ENCODE measurements around the gene TBX1.
A peak's percentile ranks its signal among the peaks of the same experiment; 100 is the strongest.
"Not testable (repeated sequence)": the region's sequence is repeated elsewhere in the genome, so short reads cannot be mapped to it uniquely, and the experiment has no call there.

Gene TBX1

DNA sequence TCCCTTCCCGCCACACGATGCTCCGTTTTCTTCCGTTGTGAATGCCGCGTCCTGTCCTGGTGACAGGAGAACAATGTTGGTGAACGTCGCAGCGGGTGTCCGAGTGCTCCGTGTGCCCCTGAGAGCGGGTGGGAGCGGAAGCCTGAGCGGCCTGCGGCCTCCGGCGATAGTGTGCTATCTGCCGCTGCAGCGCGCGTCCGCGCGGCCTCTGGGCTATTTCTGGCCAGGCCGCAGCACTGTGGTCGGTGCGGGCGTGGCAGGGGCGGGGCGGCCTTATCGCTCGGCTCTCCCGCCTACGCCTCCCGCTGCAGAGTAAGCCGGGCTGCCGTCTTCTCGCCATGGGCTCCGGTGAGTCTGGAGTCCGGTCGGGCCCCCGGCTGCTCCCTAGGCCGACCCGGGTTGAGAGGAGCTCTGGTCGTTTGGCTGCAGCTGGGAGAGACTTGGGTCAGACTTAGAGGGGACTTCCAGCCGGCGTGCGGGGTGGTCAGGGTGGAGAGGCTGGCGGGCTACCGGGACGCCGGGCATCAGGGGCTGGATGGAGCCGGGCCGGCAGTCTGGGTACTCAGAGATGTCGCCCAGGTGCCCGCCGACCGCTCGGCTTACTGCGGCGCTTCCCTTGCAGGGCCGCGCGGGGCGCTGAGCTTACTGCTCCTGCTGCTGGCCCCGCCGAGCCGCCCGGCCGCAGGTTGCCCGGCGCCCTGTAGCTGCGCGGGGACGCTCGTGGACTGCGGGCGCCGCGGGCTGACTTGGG lies 37.2 kb upstream of the TBX1 start, which contains the start of gene GP1BB:
Gene GP1BB (plus strand): TSS at position 308 of the 751 bp plus-strand sequence. CDS start 31 bp downstream, at position 339.
- peak; percentile 30 for DNase-seq (ENCODE audit: low spot score)

DNA sequence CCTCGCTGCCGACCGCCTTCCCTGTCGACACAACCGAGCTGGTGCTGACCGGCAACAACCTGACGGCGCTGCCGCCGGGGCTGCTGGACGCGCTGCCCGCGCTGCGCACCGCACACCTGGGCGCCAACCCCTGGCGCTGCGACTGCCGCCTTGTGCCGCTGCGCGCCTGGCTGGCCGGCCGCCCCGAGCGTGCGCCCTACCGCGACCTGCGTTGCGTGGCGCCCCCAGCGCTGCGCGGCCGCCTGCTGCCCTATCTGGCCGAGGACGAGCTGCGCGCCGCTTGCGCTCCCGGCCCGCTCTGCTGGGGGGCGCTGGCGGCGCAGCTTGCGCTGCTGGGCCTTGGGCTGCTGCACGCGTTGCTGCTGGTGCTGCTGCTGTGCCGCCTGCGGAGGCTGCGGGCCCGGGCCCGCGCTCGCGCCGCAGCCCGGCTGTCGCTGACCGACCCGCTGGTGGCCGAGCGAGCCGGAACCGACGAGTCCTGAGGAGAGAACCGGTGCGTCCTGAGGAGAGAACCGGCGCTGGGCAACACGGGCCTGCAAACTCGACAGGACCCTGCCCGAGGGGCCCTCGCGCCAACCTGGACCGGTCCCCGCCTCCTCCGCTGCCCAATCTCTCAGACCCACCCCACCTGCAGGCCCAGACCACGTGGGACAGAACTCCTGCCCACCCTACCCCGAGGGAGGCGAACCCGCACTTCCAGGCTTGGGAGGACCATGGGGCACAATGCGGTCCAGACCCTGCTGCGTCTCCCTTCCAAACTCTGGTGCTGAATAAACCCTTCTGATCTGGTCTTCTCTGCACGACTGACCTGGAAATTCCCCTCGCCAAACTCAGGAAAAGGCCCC lies 36.4 kb upstream of the TBX1 start:
- DNase-seq (ENCODE audit: low spot score): peak; percentile 34

DNA sequence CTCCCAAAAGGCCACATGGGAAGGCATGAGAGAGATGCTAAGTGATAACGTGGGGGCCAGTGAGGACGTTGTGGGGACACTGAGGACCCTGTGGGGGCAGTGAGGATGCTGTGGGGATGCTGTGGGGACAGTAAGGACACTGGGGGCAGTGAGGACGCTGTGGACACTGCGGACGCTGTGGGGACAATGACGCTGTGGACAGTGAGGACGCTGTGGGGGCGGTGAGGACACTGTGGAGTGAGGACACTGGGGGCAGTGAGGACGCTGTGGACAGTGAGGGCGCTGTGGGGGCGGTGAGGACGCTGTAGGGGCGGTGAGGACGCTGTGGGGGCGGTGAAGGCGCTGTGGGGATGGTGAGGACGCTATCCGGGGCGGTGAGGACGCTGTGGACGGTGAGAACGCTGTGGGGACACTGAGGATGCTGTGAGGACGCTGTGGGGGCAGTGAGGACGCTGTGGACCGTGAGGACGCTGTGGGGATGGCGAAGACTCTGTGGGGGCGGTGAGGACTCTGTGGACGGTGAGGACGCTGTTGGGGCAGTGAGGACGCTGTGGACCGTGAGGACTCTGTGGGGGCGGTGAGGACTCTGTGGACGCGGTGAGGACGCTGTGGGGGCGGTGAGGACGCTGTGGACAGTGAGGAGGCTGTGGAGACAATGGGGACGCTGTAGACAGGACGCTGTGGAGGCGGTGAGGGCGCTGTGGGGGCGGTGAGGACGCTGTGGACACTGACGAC lies 35.5 kb upstream of the TBX1 start:
- DNase-seq (ENCODE audit: low spot score): no peak

DNA sequence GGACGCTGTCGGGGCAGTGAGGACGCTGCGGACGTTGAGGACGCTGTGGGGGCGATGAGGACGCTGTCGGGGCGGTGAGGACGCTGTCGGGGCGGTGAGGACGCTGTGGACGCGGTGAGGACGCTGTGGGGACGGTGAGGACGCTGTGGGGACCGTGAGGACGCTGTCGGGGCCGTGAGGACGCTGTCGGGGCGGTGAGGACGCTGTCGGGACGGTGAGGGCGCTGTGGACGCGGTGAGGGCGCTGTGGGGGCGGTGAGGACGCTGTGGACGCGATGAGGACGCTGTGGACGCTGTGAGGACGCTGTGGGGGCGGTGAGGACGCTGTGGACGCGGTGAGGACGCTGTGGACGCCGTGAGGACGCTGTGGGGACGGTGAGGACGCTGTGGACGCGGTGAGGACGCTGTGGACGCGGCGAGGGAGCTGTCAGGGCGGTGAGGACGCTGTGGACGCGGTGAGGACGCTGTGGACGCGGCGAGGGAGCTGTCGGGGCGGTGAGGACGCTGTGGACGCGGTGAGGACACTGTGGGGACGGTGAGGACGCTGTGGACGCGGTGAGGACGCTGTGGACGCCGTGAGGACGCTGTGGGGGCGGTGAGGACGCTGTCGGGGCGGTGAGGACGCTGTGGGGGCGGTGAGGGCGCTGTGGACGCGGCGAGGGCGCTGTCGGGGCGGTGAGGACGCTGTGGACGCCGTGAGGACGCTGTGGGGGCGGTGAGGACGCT lies 34.4 kb upstream of the TBX1 start:
- not testable (repeated sequence) for DNase-seq (ENCODE audit: low spot score)

DNA sequence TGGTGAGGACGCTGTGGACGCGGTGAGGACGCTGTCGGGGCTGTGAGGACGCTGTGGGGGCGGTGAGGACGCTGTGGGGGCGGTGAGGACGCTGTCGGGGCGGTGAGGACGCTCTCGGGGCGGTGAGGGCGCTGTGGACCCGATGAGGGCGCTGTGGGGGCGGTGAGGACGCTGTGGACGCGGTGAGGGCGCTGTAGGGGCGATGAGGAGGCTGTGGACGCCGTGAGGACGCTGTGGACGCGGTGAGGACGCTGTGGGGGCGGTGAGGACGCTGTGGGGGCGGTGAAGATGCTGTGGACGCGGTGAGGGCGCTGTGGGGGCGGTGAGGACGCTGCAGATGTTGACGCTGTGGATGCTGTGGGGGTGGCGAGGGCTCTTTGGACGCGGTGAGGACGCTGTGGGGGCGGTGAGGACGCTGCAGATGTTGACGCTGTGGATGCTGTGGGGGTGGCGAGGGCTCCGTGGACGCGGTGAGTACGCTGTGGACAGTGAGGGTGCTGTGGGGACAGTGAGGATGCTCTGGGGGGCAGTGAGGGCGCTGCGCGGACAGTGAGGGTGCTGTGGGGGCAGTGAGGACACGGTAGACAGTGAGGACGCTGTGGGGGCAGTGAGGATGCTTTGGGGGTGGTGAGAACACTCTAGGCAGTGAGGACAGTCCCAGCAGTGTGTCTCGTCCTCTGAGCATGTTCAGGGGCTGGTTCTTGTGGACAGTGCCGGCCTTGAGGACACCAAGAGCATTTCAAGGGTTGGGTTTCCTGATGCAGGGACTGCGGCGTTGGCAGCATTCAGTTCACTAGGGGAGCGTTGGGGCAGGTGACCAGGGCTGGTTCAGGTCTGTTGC lies 33.0 kb upstream of the TBX1 start:
- DNase-seq (ENCODE audit: low spot score): no peak

DNA sequence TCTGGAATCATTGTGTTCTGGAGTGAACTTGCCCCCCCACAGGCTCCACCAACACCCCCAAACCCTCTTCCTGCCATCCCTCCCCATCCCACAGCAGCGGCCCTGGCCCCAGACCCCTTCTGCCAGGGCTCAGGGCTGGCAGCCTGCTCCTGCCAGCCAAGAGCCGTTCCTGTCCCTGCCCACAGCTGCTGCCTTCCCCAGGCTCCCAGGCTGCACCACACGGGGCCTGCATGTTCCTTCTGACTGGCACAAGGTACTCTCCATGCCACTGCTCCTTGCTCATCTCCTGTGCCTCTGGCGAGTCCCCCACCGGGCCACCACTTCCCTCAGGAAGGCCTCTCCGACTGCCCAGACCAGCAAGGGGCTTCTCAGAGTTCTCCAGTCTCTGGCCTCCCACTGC lies 32.3 kb upstream of the TBX1 start:
- no peak for DNase-seq (ENCODE audit: low spot score)

- no peak for DNase-seq (ENCODE audit: low spot score)
Observed at GRCh38 chr22:19728836-19729235, 31.7 kb upstream of the TBX1 start.

DNA sequence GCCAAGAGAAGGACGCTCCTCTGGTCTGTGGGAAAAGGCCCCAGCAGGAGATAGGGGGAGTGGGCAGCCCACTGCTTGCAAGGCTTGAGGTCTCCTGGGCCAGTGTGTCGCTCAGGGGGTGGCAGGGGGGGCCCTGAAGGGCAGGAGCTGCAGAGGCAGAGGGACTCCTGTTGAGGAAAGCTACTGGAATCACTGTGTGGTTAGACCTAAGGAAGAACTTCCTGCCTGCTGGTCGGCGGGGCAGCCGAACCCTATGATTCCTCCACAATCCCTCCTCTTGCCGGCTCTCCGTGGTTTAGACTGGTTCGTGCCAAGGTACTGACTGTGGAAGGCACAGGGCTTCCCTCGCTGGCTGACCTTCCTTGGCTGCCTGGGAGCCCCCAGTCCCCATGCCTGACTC lies 31.1 kb upstream of the TBX1 start:
- DNase-seq (ENCODE audit: low spot score): no peak

- no peak for DNase-seq (ENCODE audit: low spot score)
Observed at GRCh38 chr22:19730198-19730597, 30.4 kb upstream of the TBX1 start.

- peak; percentile 77 for DNase-seq (ENCODE audit: low spot score)
Observed at GRCh38 chr22:19730655-19731360, 29.8 kb upstream of the TBX1 start.

- DNase-seq (ENCODE audit: low spot score): no peak
Observed at GRCh38 chr22:19731361-19732135, 29.0 kb upstream of the TBX1 start.

DNA sequence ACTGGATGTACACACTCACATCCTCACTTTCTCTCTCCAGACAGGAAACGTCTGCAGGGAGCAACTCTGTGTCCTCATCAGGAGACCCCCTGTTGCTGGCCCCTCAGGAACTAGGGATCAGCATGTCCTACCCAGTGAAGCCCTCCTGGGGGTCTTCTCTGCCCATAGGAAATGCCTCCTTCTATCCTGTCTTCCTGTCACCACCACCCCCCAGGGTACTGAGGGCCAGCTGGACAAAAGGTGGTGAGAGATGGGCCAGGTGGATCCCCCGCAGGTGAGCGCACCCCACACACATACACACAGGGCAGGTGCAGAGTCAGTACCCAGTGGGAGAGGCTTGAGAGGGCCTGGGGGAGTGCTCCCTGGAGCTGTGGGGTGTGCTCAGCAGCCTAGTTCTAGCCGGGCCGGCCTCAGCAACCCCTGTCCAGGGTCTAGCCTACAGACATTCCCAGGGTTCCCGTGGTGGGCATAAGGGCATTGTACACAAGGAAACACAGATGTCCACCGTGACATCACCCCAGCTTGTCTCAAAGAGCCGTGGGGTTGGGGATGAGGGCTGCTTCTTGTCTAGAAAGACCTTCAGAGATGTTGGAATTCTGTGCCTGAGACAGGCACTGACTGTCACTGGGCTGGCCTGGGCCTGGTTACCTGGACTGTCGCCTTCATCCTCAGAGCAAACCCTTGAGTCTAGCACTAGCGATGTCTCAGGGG lies 28.0 kb upstream of the TBX1 start:
- DNase-seq (ENCODE audit: low spot score): no peak

- DNase-seq (ENCODE audit: low spot score): no peak
Observed at GRCh38 chr22:19733755-19734154, 26.8 kb upstream of the TBX1 start.

DNA sequence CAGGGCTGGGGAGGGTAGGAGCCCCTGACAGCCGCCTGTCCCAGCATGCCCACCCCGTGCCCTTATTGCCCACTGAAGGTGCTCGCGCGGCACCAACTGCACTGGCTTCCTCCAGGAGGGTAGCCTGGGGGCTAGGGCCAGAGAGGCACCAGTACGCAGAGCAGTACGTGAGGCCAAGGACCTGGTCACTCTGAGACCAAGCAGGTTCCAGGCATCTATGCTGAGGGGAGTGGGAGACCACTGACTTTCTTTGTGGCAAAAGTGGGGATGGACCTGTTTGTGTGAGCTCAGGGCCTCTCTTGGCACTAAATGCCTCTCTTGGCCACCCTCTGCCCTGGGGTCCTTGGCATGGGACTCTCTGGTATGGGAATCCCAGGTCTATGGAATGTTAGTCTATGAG lies 26.4 kb upstream of the TBX1 start:
- DNase-seq (ENCODE audit: low spot score): no peak

- DNase-seq (ENCODE audit: low spot score): no peak
Observed at GRCh38 chr22:19734837-19735382, 25.7 kb upstream of the TBX1 start.

GRCh38 chr22:19735665-19736510 lies 24.7 kb upstream of the TBX1 start:
- DNase-seq (ENCODE audit: low spot score): no peak

GRCh38 chr22:19737846-19738663 lies 22.5 kb upstream of the TBX1 start:
- no peak for DNase-seq (ENCODE audit: low spot score)
